Mesendoderm (in vitro differentiated cells): ENCODE results near the gene CEP128.

Source experiments
- DNase-seq: peaks from one replicate; pipeline ENCODE4 v3.0.0; 2013
- H2AK5ac ChIP-seq: 2 replicates; pipeline ENCODE4 v1.6.1; 2013; ENCODE audit warnings: low read length, inconsistent platforms
- H2BK120ac ChIP-seq: 2 replicates; pipeline ENCODE4 v1.6.1; 2013; ENCODE audit warnings: low read depth, mild to moderate bottlenecking, low read length, moderate library complexity, mixed read lengths
- H2BK15ac ChIP-seq: replicated peaks from 2 replicates; pipeline ENCODE4 v1.6.1; 2013; ENCODE audit warnings: low read depth, mild to moderate bottlenecking, moderate library complexity
- H2BK5ac ChIP-seq: 2 replicates; pipeline ENCODE4 v1.6.1; 2013; ENCODE audit warnings: low read length, inconsistent platforms
- H3K18ac ChIP-seq: 2 replicates; pipeline ENCODE4 v1.6.1; 2013; ENCODE audit warnings: mild to moderate bottlenecking, low read length, mixed read lengths
- H3K23ac ChIP-seq: one replicate; pipeline ENCODE4 v1.6.1; 2013; ENCODE audit warnings: low read length
- H3K27ac ChIP-seq: 2 replicates; pipeline ENCODE4 v1.5.1; 2013; ENCODE audit warnings: low read depth, mild to moderate bottlenecking, inconsistent platforms, low read length, moderate library complexity
- H3K27me3 ChIP-seq: 2 replicates; pipeline ENCODE4 v1.6.1; 2013; ENCODE audit warnings: low read length, control low read depth, mild to moderate bottlenecking, inconsistent platforms; ENCODE audit not compliant: insufficient read depth, poor library complexity
- H3K36me3 ChIP-seq: 2 replicates; pipeline ENCODE4 v1.6.1; 2013; ENCODE audit warnings: low read length, inconsistent platforms; ENCODE audit not compliant: control insufficient read depth, insufficient read depth
- H3K4ac ChIP-seq: one replicate; pipeline ENCODE4 v1.6.1; 2013; ENCODE audit warnings: low read depth, mild to moderate bottlenecking, low read length, moderate library complexity
- H3K4me1 ChIP-seq: 2 replicates; pipeline ENCODE4 v1.6.1; 2013; ENCODE audit warnings: low read depth, low read length, inconsistent platforms; ENCODE audit not compliant: control insufficient read depth
- H3K4me2 ChIP-seq: 2 replicates; pipeline ENCODE4 v1.6.1; 2013; ENCODE audit warnings: low read length
- H3K4me3 ChIP-seq: 2 replicates; pipeline ENCODE4 v1.5.1; 2013; ENCODE audit warnings: mild to moderate bottlenecking, low read length
- H3K56ac ChIP-seq: one replicate; pipeline ENCODE4 v1.6.1; 2013; ENCODE audit warnings: low read length
- H3K79me1 ChIP-seq: 2 replicates; pipeline ENCODE4 v1.6.1; 2013; ENCODE audit warnings: low read length, inconsistent platforms
- H3K79me2 ChIP-seq: 2 replicates; pipeline ENCODE4 v1.6.1; 2013; ENCODE audit warnings: mild to moderate bottlenecking, low read length; ENCODE audit not compliant: control insufficient read depth, insufficient read depth
- H3K9ac ChIP-seq: 2 replicates; pipeline ENCODE4 v1.6.1; 2013; ENCODE audit warnings: low read length, inconsistent platforms
- H4K5ac ChIP-seq: one replicate; pipeline ENCODE4 v1.6.1; 2013; ENCODE audit warnings: low read length
- H4K8ac ChIP-seq: one replicate; pipeline ENCODE4 v1.6.1; 2013; ENCODE audit warnings: low read depth, mild to moderate bottlenecking, control low read depth, low read length, moderate library complexity
- WGBS: extraction: QIAGEN DNeasy Blood & Tissue Kit; methylation state at CpG from one replicate; pipeline ENCODE4 v1.1.7; 2013; ENCODE audit warnings: low lambda C conversion rate, missing lambda C conversion rate; ENCODE audit not compliant: insufficient coverage; ENCODE audit errors: extremely low coverage; 5-methylcytosine and 5-hydroxymethylcytosine counted together

The CEP128 gene

DNA sequence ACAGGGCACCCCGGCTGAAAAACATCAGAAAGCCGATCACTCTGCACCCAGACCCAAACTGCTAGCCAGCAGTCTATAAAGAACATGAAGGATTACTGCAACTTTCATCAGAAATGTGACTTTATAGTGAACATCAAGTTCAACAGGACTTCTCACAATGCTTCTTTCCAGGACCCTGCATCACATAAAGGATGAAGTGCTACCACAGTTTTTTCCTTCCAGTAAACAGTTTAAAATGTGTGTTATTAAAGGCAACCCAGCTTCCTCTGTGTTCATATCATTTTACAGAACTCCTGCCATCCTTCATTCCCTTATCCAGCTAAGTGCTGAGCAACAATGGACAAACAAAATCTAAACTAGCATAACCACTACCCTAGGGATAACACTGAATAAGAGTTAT, 449.9 kb downstream of the CEP128 start:
- WGBS, result no CpG with 5 or more reads among the region's 2 CpGs
- H4K8ac ChIP-seq, result no peak overlapping the region
- H3K4ac ChIP-seq, result no peak overlapping the region
- peak overlapping the region; percentile 39 for H3K18ac ChIP-seq
- no peak overlapping the region for H3K4me3 ChIP-seq
- H3K27ac ChIP-seq, result no peak overlapping the region
- no peak overlapping the region for H2AK5ac ChIP-seq
- no peak overlapping the region for H3K23ac ChIP-seq
- H2BK5ac ChIP-seq, result no peak overlapping the region
- no peaks in the 10 kb centered on the region for H3K79me2 ChIP-seq
- DNase-seq, result no peak
- H3K27me3 ChIP-seq, result no peaks in the 10 kb centered on the region
- H3K56ac ChIP-seq, result no peak overlapping the region
- no peak overlapping the region for H3K9ac ChIP-seq
- no peak overlapping the region for H4K5ac ChIP-seq
- H3K4me1 ChIP-seq, result no peaks in the 10 kb centered on the region
- no peaks in the 10 kb centered on the region for H3K79me1 ChIP-seq
- no peaks in the 10 kb centered on the region for H3K36me3 ChIP-seq
- H3K4me2 ChIP-seq, result no peak overlapping the region
- no peak overlapping the region for H2BK120ac ChIP-seq
- no peak overlapping the region for H2BK15ac ChIP-seq

DNA sequence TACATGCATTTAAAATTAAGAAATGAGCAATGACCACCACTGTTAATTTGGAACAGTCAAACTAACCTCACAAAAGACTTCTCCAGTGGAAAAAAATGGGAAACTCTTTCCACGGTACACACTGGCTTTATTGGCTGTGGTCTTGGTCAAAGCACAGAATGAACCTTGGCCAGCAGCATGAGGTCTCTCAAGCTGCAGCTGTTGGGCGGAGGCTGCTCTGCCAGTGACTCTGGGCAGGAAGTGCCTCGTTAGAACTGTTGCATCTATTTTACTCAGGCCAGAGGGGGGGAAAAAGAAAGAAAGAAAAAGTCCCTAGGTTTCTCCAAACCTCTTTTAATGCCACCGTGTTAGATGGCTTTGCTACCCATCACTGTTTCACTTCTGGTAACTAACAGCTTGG, 450.4 kb downstream of the CEP128 start:
- peak; percentile 61 for DNase-seq
- WGBS, result no CpG with 5 or more reads among the region's 4 CpGs
- H3K56ac ChIP-seq, result no peak overlapping the region

DNA sequence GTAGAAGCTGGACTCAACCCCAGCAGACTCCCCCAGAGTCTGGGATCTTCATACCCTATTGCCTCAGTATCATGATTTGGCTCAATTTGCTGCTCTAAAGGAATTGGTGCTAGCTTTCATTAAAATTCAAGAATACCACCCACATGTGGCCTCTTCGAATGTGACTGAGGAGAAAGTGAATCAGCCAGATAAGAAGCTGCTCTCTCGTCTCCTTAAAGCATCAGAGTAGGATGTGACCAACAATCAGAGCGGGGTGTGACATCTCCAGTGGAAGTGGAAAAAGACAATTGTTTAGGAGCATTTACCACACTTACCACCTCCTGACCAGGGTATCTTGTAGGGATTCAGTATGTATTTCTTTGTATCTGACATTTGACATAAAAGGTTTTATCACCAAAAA, 452.0 kb downstream of the CEP128 start:
- Histone ChIP-seq H2BK5ac (no peak overlapping the region), H2BK120ac (no peak overlapping the region), H3K27ac (no peak overlapping the region), H3K23ac (no peak overlapping the region), H2BK15ac (no peak overlapping the region), H3K4ac (no peak overlapping the region), H2AK5ac (no peak overlapping the region), H3K36me3 (no peaks in the 10 kb centered on the region), H3K4me1 (no peaks in the 10 kb centered on the region), H3K56ac (no peak overlapping the region), H3K79me2 (no peaks in the 10 kb centered on the region), H3K79me1 (no peaks in the 10 kb centered on the region), H4K8ac (no peak overlapping the region), H3K18ac (no peak overlapping the region), H4K5ac (no peak overlapping the region), H3K4me2 (no peak overlapping the region), H3K9ac (no peak overlapping the region), H3K4me3 (no peak overlapping the region), H3K27me3 (no peaks in the 10 kb centered on the region)
- WGBS, result no CpG with 5 or more reads among the region's 3 CpGs
- peak; percentile 10 for DNase-seq

More for the DNA sequence above, 450.4 kb downstream of the CEP128 start:
- Histone ChIP-seq H3K36me3 (no peaks in the 10 kb centered on the region), H3K79me1 (no peaks in the 10 kb centered on the region), H2BK5ac (no peak overlapping the region), H2BK15ac (no peak overlapping the region), H3K27ac (no peak overlapping the region), H3K9ac (no peak overlapping the region), H3K4ac (no peak overlapping the region), H4K8ac (no peak overlapping the region), H3K4me1 (no peaks in the 10 kb centered on the region), H3K4me2 (no peak overlapping the region), H4K5ac (no peak overlapping the region), H3K23ac (no peak overlapping the region), H3K27me3 (no peaks in the 10 kb centered on the region), H3K79me2 (no peaks in the 10 kb centered on the region), H2AK5ac (no peak overlapping the region), H3K18ac (no peak overlapping the region), H3K4me3 (no peak overlapping the region), H2BK120ac (no peak overlapping the region)

DNA sequence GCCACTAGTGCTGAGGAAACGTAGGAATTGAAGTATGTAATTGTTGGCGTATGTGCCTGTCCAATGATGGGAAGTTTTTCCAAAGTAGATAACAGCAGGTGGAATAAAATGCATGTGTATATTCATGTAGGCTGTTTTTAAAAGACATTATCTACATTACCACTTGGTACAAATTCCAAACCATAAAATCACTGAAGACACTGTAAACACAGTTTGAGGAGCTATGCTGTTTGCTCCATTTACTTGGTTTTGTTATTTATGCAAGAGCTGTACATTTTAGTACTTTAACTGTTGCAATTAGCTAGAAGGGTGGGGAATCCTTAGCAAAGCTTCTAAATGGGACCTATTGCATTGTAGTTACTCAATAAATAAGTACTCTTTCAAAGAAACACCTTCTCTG, 455.8 kb downstream of the CEP128 start:
- H3K27ac ChIP-seq, result no peak overlapping the region
- no peak overlapping the region for H4K5ac ChIP-seq
- H3K27me3 ChIP-seq, result no peaks in the 10 kb centered on the region
- 100% methylated on average over 1 of the region's 2 CpGs for WGBS
- H3K4me1 ChIP-seq, result no peaks in the 10 kb centered on the region
- no peaks in the 10 kb centered on the region for H3K79me1 ChIP-seq
- no peak overlapping the region for H4K8ac ChIP-seq
- no peaks in the 10 kb centered on the region for H3K79me2 ChIP-seq
- no peak overlapping the region for H3K23ac ChIP-seq
- no peaks in the 10 kb centered on the region for H3K36me3 ChIP-seq
- no peak overlapping the region for H2AK5ac ChIP-seq
- H3K9ac ChIP-seq, result no peak overlapping the region
- no peak for DNase-seq
- H3K4me2 ChIP-seq, result no peak overlapping the region
- H2BK15ac ChIP-seq, result no peak overlapping the region
- H2BK120ac ChIP-seq, result no peak overlapping the region
- no peak overlapping the region for H3K56ac ChIP-seq
- no peak overlapping the region for H3K4me3 ChIP-seq
- no peak overlapping the region for H2BK5ac ChIP-seq
- H3K4ac ChIP-seq, result no peak overlapping the region
- no peak overlapping the region for H3K18ac ChIP-seq

DNA sequence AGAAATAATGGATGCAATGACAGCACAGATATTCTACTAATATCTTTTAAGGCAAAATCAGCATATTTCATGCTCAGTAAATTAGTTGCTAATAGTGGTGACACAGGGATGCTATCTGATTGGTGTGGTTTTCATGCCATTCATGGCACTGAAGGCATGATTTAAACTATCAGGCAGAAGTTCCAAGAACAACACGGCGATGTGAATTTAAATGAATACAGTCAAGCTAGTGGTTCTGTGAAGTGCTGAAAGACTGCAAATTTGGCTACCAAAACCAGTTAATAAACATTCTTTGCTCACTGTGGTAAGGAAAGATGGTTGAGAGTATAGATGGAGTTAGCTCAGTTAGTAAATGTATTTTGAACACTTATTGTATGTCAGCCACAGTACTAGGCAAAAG, 458.2 kb downstream of the CEP128 start:
- Histone ChIP-seq H3K18ac (no peak overlapping the region), H3K36me3 (no peaks in the 10 kb centered on the region), H3K4me2 (no peak overlapping the region), H3K9ac (no peak overlapping the region), H2BK120ac (no peak overlapping the region), H3K79me2 (no peaks in the 10 kb centered on the region), H2AK5ac (no peak overlapping the region), H2BK15ac (no peak overlapping the region), H3K4me1 (no peaks in the 10 kb centered on the region), H3K27ac (no peak overlapping the region), H3K4ac (no peak overlapping the region), H2BK5ac (no peak overlapping the region), H3K23ac (no peak overlapping the region), H3K79me1 (no peaks in the 10 kb centered on the region), H3K4me3 (no peak overlapping the region), H3K27me3 (no peaks in the 10 kb centered on the region), H3K56ac (no peak overlapping the region), H4K5ac (no peak overlapping the region), H4K8ac (no peak overlapping the region)
- no peak for DNase-seq
- no CpG with 5 or more reads among the region's 2 CpGs for WGBS

DNA sequence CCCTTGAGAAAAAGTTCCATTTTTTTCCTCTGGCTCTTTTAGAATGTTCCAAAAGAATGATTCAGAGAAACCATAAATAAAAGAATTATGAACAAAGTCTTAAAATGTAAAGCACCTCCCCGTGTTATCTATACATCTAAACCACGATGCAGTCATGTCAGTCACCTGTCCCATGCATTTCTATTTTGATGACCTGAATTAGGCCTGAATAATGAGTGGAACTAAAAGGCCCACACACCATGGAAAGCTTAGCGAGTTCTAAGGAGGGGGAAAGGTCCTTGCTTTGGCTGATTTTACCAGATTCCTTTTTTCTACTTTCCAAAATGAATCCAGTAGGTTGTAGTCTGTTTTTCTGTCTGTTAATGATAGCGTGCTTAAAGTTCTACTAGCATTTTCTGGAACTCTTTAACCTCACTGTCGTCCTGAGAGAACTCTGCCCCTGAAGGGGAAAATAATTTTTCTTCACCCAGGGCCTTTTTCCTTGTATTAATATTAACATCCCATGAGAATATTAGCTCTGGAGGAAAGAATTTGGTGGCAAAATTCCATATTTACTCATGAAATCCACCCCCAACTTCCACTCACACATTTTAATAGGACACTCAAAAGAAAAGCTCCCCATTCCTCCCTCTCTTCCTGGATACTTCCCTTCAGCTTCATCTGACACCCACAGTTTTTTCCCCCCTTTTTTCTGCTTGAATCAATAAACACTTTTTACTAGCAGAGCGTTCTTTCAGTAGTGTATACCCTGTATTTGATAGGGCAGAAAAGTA, 464.0 kb downstream of the CEP128 start:
- H3K27me3 ChIP-seq, result no peaks in the 10 kb centered on the region
- no peaks in the 10 kb centered on the region for H3K36me3 ChIP-seq

More for the DNA sequence above, 464.0 kb downstream of the CEP128 start:
- H3K79me1 ChIP-seq, result no peaks in the 10 kb centered on the region
- no peaks in the 10 kb centered on the region for H3K4me1 ChIP-seq
- no peak overlapping the region for H4K8ac ChIP-seq
- H3K18ac ChIP-seq, result no peak overlapping the region
- no peak overlapping the region for H3K27ac ChIP-seq
- H3K23ac ChIP-seq, result no peak overlapping the region
- H2BK15ac ChIP-seq, result no peak overlapping the region
- no peak overlapping the region for H2BK5ac ChIP-seq
- no peak for DNase-seq
- H3K56ac ChIP-seq, result no peak overlapping the region
- H3K4ac ChIP-seq, result no peak overlapping the region
- no peak overlapping the region for H2AK5ac ChIP-seq
- no peak overlapping the region for H3K4me2 ChIP-seq
- no CpG with 5 or more reads among the region's 6 CpGs for whole genome bisulfite sequencing
- H3K4me3 ChIP-seq, result no peak overlapping the region
- H3K79me2 ChIP-seq, result no peaks in the 10 kb centered on the region
- no peak overlapping the region for H4K5ac ChIP-seq
- H3K9ac ChIP-seq, result no peak overlapping the region
- no peak overlapping the region for H2BK120ac ChIP-seq
